ENCODE measurements around the gene C1orf174.
"Not testable (repeated sequence)": the region's sequence is repeated elsewhere in the genome, so short reads cannot be mapped to it uniquely, and the experiment has no call there.

Gene C1orf174

DNA sequence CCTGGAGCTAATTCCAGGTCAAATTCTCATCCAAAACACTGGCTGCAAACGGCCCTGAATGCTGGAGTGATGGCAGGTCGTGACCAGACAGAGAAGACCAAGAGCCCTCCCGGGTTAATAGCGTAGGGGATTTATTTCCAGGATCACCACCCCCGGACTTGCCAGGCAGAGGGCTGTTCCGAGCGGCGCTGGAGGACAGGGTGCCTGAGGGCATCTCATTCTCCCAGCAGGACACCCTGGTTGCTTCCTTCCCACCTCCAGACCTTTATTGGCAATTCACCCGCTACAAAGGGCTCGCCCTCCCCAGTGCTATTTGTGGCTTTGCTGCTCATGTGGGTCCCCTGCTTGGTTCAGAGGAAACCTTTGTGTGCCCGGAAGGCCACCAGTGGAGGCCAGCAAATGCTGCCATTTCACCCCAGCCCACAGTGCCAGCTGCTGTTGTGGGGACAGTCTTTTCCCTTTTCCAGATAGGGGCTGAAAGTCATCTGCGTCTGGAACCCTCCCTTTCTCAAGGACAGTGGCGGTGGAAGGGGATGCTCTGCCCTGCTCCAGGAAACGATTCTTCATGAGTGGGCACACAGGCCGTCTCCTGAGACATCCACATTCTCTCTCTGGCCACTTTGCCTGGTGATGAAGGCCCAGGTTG is 19.0 kb upstream of the C1orf174 start:
- H3K36me3 Mint-ChIP-seq: no peaks in the 10 kb centered on the region
- ATAC-seq: no peak
- H3K4me1 Mint-ChIP-seq: peaks cover 6% of the 10 kb centered on the region
- no peak overlapping the region for H3K27ac Mint-ChIP-seq
- H3K9me3 Mint-ChIP-seq: peaks cover 3% of the 10 kb centered on the region
- H3K27me3 Mint-ChIP-seq: peaks cover 8% of the 10 kb centered on the region
- no peak overlapping the region for H3K4me3 Mint-ChIP-seq

DNA sequence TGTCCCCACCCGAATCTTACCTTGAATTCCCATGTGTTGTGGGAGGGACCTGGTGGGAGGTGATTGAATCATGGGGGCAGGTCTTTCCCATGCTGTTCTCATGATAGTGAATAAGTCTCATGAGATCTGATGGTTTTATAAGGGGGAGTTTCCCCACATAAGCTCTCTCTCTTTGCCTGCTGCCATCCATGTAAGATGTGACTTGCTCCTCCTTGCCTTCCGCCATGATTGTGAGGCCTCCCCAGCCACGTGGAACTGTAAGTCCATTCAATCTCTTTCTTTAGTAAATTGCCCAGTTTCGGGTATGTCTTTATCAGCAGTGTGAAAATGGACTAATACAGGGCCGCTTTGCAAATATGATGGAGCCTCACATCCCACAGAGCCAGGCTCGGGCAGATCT is 18.3 kb upstream of the C1orf174 start:
- not testable (repeated sequence) for ATAC-seq, H3K4me1 Mint-ChIP-seq, H3K4me3 Mint-ChIP-seq, H3K9me3 Mint-ChIP-seq, H3K27ac Mint-ChIP-seq, H3K27me3 Mint-ChIP-seq, H3K36me3 Mint-ChIP-seq

GRCh38 chr1:3917761-3918160 is 17.7 kb upstream of the C1orf174 start:
- peaks cover 5% of the 10 kb centered on the region for H3K4me1 Mint-ChIP-seq
- no peaks in the 10 kb centered on the region for H3K36me3 Mint-ChIP-seq
- no peak overlapping the region for H3K4me3 Mint-ChIP-seq
- H3K9me3 Mint-ChIP-seq: peaks cover 3% of the 10 kb centered on the region
- no peak for ATAC-seq
- H3K27me3 Mint-ChIP-seq: peaks cover 8% of the 10 kb centered on the region
- no peak overlapping the region for H3K27ac Mint-ChIP-seq

DNA sequence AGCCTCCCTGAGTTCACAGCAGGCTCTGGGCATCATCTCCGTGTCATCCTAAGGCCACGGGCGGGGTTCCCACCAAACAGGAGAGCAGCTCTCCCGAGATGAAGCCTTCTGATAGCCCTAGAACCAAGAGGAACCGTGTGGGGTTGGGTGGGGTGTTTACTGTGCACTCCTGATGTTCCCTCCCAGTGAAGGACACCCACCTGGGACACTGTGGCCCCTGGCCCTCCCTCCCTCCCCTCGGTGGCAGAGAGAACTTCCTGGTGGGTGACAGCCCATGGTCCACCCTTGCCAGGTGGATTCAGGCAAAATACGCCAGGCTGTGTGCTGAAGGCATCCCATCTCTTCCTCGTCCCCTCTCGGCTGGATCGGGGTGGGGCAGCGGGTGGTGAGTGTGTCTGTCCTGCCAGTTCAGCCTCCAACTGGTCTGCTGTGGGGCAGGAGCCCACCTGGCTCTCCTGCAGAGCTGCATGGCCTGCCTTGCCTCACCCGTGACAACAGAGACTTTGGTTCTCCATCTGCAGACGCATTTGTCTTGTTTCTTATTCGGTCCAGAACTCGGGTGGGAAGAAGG is 15.6 kb upstream of the C1orf174 start:
- no peak for ATAC-seq
- H3K36me3 Mint-ChIP-seq: no peaks in the 10 kb centered on the region
- peaks cover 3% of the 10 kb centered on the region for H3K9me3 Mint-ChIP-seq
- no peak overlapping the region for H3K27ac Mint-ChIP-seq
- H3K27me3 Mint-ChIP-seq: peaks cover 12% of the 10 kb centered on the region
- H3K4me3 Mint-ChIP-seq: no peak overlapping the region
- peaks cover 13% of the 10 kb centered on the region for H3K4me1 Mint-ChIP-seq

GRCh38 chr1:3914911-3915310 is 14.8 kb upstream of the C1orf174 start:
- H3K4me1 Mint-ChIP-seq: peaks cover 20% of the 10 kb centered on the region

DNA sequence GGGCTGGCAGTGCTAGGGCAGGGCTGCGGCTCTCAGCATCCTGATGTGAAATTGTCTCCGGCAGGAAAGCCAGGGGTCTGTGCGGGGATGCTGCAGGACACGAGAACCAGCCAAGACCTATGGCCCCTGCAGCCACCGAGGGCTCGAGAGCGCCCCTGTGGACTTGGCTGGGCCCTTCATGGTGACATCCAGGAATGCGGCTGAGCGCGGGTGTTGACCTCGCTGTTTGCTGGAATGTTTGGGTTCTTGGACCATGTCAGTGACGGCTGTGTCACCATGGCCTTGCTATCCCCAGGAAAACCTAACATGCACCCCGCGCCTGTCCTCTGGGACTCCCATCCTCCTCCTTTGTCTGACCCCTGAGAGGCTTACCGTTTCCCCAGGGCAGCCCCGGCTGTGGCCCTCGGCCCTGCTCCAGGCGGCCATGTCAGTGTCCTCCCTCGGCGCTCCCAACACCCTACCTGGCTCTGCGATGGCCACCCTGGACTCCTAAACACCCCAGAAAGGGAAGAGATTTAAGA is 14.3 kb upstream of the C1orf174 start:
- Mint-ChIP-seq H3K9me3 (no peaks in the 10 kb centered on the region), H3K27ac (no peak overlapping the region), H3K27me3 (peaks cover 19% of the 10 kb centered on the region), H3K4me1 (peaks cover 26% of the 10 kb centered on the region), H3K4me3 (no peak overlapping the region), H3K36me3 (no peaks in the 10 kb centered on the region)
- ATAC-seq: no peak

More at GRCh38 chr1:3914911-3915310, 14.8 kb upstream of the C1orf174 start:
- Mint-ChIP-seq H3K27me3 (peaks cover 14% of the 10 kb centered on the region), H3K27ac (no peak overlapping the region), H3K9me3 (no peaks in the 10 kb centered on the region), H3K36me3 (no peaks in the 10 kb centered on the region), H3K4me3 (no peak overlapping the region)
- no peak for ATAC-seq

DNA sequence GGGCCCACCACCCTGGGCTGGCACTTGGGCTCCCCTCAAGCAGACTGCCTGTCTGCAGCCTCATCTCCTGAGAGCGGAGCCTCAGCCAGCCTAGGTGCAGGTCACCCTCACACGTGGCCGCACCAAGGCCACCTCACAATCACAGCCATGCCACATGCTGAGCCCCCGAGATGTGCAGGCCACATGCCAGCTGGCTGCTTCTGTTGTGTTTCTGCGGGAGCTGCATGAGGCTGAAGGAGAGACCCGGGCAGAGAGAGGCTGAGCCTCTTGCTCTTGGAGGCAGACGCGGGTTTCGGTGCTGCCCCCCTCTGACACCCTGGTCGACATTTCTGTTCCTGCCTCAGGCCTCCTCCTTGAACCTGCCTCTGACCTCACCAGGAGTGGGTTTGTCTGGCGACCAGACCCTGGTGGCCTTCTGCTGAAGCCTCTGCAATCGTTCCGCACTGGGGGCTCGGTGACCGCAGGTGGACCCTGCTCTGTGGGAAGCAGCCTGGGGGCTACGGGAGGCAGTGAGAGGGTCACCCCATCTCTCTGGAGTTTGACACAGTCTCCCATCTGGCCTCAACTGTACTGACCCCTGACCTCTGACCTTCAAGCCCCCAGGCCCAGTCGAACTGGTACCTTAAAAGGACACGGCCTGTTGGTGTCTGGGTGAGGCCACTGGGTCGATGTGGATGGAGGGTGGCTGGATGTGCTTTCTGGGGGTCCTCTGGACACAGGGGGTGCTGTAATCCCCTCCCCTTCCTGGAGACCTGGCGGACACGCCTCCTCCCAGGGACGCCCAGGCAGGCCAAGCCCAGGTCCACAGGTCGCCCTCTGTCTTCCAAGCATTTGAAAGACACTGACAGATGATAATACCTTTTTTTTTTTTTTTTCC is 13.0 kb upstream of the C1orf174 start:
- H3K4me1 Mint-ChIP-seq: peaks cover 30% of the 10 kb centered on the region
- H3K27me3 Mint-ChIP-seq: peaks cover 28% of the 10 kb centered on the region
- ATAC-seq: no peak
- H3K4me3 Mint-ChIP-seq: no peak overlapping the region
- no peaks in the 10 kb centered on the region for H3K36me3 Mint-ChIP-seq
- no peak overlapping the region for H3K27ac Mint-ChIP-seq
- H3K9me3 Mint-ChIP-seq: no peaks in the 10 kb centered on the region

DNA sequence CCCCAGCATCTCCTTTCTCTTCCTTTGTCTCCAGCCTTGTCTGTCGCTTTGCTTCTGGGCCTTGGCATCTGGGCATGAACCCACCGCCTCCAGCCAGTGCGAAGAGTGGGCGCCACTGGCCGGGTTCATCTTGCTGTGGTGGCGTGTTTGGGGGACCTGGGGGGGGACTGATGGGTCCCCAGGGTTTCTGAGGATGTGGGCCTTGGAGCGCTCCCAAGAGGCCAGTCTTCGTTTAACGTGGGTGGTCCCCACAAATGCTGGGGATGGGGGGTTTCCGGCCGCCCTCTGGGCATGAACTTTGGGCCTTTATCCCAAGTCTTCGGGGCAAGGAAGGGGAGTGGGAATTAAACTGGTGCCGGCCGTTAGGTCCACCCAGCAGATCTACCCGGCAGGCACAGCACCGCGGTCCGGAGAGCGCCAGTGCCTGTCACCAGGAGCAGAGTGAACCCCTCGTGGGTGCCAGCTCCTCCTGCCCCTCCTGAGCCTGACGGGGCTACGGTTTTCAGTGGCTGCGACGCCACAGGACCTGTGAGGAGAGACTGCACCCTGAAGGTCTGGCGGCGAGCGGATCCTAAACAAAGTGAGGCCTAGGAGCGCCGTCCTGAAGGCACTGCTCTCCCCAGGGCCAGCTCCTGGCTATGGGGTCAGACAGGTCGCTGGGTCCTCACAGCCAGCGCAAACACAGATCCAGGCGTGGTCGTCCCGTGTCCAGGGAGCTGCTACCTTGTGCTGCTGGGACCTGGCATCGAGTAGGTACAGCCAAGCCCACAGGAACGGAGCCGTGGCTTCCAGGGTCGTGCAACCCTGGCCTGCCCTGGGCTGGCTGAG is 12.1 kb upstream of the C1orf174 start:
- H3K27me3 Mint-ChIP-seq: peaks cover 28% of the 10 kb centered on the region
- no peaks in the 10 kb centered on the region for H3K36me3 Mint-ChIP-seq
- ATAC-seq: no peak
- H3K27ac Mint-ChIP-seq: no peak overlapping the region
- no peak overlapping the region for H3K4me3 Mint-ChIP-seq
- H3K4me1 Mint-ChIP-seq: peaks cover 33% of the 10 kb centered on the region
- no peaks in the 10 kb centered on the region for H3K9me3 Mint-ChIP-seq

DNA sequence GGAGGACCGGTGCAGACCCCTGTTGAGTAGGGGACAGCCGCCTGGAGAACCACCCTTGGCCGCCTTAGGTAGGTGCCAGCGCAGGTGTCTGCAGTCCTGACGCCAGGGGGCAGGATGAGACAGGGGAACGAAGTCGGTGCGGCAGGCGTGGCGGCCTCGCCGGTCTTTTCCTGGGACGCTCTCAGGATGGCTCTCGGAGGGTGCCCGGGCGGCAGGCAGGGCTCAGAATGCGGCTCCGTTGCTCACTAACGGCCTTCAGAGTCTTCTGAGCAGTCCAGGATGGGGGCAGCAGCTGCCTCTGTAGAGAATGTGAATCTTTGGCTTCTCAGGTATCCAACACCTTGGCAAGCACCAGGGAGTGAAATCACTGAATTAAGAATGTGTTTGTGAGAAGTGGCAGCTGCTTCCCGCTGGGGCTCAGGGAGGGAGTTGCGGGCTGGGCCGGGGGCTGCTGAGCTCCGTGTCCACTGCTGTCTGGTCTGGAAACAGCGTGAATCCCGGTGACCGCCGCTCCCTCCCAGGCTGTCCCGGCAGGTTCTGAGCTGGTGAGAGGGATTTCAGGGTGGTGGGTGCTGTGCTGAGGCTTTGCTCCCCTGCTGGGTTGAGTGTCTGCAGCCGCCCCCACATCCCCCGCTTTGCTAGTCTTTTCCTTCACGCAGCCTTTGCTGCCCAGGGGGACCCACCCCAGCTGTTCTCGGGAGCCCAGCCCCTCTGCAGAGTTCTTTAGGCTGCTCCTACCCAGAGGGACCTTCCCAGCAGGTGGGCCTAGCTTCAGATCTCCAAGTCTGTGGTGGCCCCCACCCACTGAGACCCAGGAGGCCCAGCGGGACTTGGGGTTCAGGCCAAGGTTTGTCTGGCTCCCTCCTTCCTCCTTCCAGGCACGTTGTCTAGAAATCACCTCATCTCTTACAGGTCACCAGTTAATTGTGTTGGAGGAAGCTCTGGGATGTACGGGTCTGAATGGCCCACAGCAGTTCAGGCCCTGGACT is 11.1 kb upstream of the C1orf174 start:
- ATAC-seq: peak; percentile 82
- Mint-ChIP-seq H3K36me3 (no peaks in the 10 kb centered on the region), H3K4me3 (no peak overlapping the region), H3K27ac (peak overlapping the region; percentile 15), H3K4me1 (peaks cover 36% of the 10 kb centered on the region), H3K9me3 (no peaks in the 10 kb centered on the region), H3K27me3 (peaks cover 28% of the 10 kb centered on the region)

- Mint-ChIP-seq H3K4me3 (peak overlapping the region; percentile 41), H3K36me3 (no peaks in the 10 kb centered on the region), H3K4me1 (peaks cover 36% of the 10 kb centered on the region), H3K27ac (peak overlapping the region; percentile 15), H3K9me3 (no peaks in the 10 kb centered on the region), H3K27me3 (peaks cover 28% of the 10 kb centered on the region)
- no peak for ATAC-seq
Observed at GRCh38 chr1:3910049-3910731, 10.1 kb upstream of the C1orf174 start.

- Mint-ChIP-seq H3K4me1 (peaks cover 36% of the 10 kb centered on the region), H3K4me3 (no peak overlapping the region), H3K27me3 (peaks cover 28% of the 10 kb centered on the region), H3K36me3 (no peaks in the 10 kb centered on the region), H3K9me3 (no peaks in the 10 kb centered on the region), H3K27ac (no peak overlapping the region)
- ATAC-seq: no peak
Observed at GRCh38 chr1:3909615-3910014, 9.5 kb upstream of the C1orf174 start.

- H3K27me3 Mint-ChIP-seq: peaks cover 28% of the 10 kb centered on the region
- no peak overlapping the region for H3K4me3 Mint-ChIP-seq
- no peak overlapping the region for H3K27ac Mint-ChIP-seq
- no peak for ATAC-seq
- no peaks in the 10 kb centered on the region for H3K36me3 Mint-ChIP-seq
- H3K9me3 Mint-ChIP-seq: no peaks in the 10 kb centered on the region
- H3K4me1 Mint-ChIP-seq: peaks cover 36% of the 10 kb centered on the region
Observed at GRCh38 chr1:3908886-3909517, 8.9 kb upstream of the C1orf174 start.

GRCh38 chr1:3907621-3908165 is 7.6 kb upstream of the C1orf174 start:
- Mint-ChIP-seq H3K27me3 (peaks cover 28% of the 10 kb centered on the region), H3K4me3 (no peak overlapping the region), H3K27ac (no peak overlapping the region), H3K36me3 (no peaks in the 10 kb centered on the region), H3K9me3 (no peaks in the 10 kb centered on the region), H3K4me1 (peaks cover 36% of the 10 kb centered on the region)
- no peak for ATAC-seq

Measured in stimulated activated memory B cell treated with anti-CD40 and anti-IgM and Interleukin-4, amounts not matched to agents 10 μg/mL and 1 μg/mL and 100 μg/mL, for 72 hours (primary cell).